Measurements from ENCODE around the gene SRSF7.
"Not testable (repeated sequence)": the region's sequence is repeated elsewhere in the genome, so short reads cannot be mapped to it uniquely, and the experiment has no call there.

SRSF7 gene

DNA sequence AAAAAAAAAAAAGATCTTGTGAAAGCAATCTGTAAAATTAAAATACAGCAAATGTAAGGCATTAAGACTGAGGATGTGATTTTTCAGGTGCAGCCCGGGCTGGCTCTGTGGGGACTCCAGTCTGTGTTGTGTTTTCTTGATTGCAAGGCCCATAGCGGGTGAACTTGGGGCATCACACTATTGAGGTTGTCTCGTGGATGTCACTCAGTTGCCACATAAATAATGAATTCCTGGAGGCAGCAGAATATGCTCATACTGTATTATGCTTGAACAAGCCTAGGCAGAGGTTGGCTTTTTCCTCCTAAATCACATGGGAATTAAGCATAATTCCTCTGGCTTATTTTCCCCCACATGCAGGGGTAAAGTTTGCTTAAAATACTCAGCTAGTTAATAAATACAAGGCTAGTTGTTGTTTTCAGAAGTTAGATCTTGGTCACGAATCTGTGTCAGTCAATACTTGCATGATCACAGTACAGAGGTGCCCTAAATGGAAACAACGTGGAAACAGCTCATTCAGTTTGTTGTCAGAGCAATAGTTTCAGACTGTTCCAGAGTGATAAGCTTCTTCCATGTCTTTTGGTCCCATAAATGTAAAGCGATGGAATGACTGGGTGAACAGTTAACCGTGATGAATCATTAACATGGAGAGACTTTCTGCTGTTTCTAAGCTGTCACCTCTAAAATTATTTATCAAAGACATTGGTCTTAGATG lies 43.2 kb upstream of the SRSF7 start:
- H3K9me3 ChIP-seq (ENCODE audit: insufficient read depth, low read length, severe bottlenecking), result no peaks in the 10 kb centered on the region
- no peak overlapping the region for H3K9ac ChIP-seq (ENCODE audit: low read depth, low read length)
- ATAC-seq (ENCODE audit: insufficient read depth, low read depth) (no peak), DNase-seq (no peak)
- no peak overlapping the region for H3K4me3 ChIP-seq (ENCODE audit: low read depth in 1 of 2, low read length in 2 of 2)
- H3K4me1 ChIP-seq (ENCODE audit: insufficient read depth, low read length), result no peaks in the 10 kb centered on the region
- TF ChIP-seq CTCF (IDR thresholded peaks at IDR 0.05; ENCODE audit: borderline replicate concordance, extremely low read depth, low read length, poor library complexity, severe bottlenecking) (no peak), EZH2 (IDR thresholded peaks at IDR 0.05; ENCODE audit: borderline replicate concordance, low read depth, low read length, severe bottlenecking) (no peak)
- no peaks in the 10 kb centered on the region for H3K36me3 ChIP-seq (ENCODE audit: insufficient read depth, low read length)
- no peaks in the 10 kb centered on the region for H3K79me2 ChIP-seq (ENCODE audit: insufficient read depth, low read length)
- no peak overlapping the region for H2AFZ ChIP-seq (ENCODE audit: low read depth, low read length)
- no peak overlapping the region for H3K27ac ChIP-seq (ENCODE audit: low read length)
- no peak overlapping the region for H3K4me2 ChIP-seq (ENCODE audit: insufficient read depth, low read length)
- no peaks in the 10 kb centered on the region for H4K20me1 ChIP-seq (ENCODE audit: insufficient read depth, low read length)
- no peaks in the 10 kb centered on the region for H3K27me3 ChIP-seq (ENCODE audit: insufficient read depth, low read length, poor library complexity)

- ATAC-seq (ENCODE audit: insufficient read depth, low read depth), result no peak
- Histone ChIP-seq H3K9me3 (ENCODE audit: insufficient read depth, low read length, severe bottlenecking) (no peaks in the 10 kb centered on the region), H3K4me1 (ENCODE audit: insufficient read depth, low read length) (no peaks in the 10 kb centered on the region), H4K20me1 (ENCODE audit: insufficient read depth, low read length) (no peaks in the 10 kb centered on the region), H3K9ac (ENCODE audit: low read depth, low read length) (no peak overlapping the region), H3K79me2 (ENCODE audit: insufficient read depth, low read length) (no peaks in the 10 kb centered on the region), H3K4me2 (ENCODE audit: insufficient read depth, low read length) (no peak overlapping the region), H3K36me3 (ENCODE audit: insufficient read depth, low read length) (no peaks in the 10 kb centered on the region), H2AFZ (ENCODE audit: low read depth, low read length) (no peak overlapping the region), H3K27ac (ENCODE audit: low read length) (no peak overlapping the region), H3K4me3 (ENCODE audit: low read depth in 1 of 2, low read length in 2 of 2) (no peak overlapping the region), H3K27me3 (ENCODE audit: insufficient read depth, low read length, poor library complexity) (no peaks in the 10 kb centered on the region)
- DNase-seq, result no peak
- TF ChIP-seq EZH2 (IDR thresholded peaks at IDR 0.05; ENCODE audit: borderline replicate concordance, low read depth, low read length, severe bottlenecking) (no peak), CTCF (IDR thresholded peaks at IDR 0.05; ENCODE audit: borderline replicate concordance, extremely low read depth, low read length, poor library complexity, severe bottlenecking) (no peak)
Measured at GRCh38 chr2:38793511-38793910, 42.4 kb upstream of the SRSF7 start.

DNA sequence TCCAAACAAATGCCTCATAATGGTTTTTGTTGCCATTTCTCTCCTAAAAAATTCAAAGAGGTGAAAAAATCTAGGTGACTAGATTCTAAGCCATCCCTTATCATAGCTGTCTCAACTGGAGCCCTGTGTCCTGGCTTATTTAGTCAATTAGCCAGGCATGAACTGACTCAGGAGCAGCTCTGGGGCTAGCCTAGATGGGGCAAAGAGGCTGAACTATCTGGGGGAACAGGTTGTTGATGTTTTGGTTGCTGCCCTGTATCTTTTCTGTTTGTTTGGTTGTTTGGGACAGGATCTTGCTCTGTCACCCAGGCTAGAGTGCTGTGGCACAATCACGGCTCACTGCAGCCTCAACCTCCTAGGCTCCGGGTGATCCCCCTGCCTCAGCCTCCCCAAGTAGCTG lies 41.6 kb upstream of the SRSF7 start:
- TF ChIP-seq EZH2 (IDR thresholded peaks at IDR 0.05; ENCODE audit: borderline replicate concordance, low read depth, low read length, severe bottlenecking) (no peak), CTCF (IDR thresholded peaks at IDR 0.05; ENCODE audit: borderline replicate concordance, extremely low read depth, low read length, poor library complexity, severe bottlenecking) (no peak)
- Histone ChIP-seq H2AFZ (ENCODE audit: low read depth, low read length) (no peak overlapping the region), H3K9me3 (ENCODE audit: insufficient read depth, low read length, severe bottlenecking) (no peaks in the 10 kb centered on the region), H3K36me3 (ENCODE audit: insufficient read depth, low read length) (no peaks in the 10 kb centered on the region), H3K27me3 (ENCODE audit: insufficient read depth, low read length, poor library complexity) (no peaks in the 10 kb centered on the region), H3K27ac (ENCODE audit: low read length) (no peak overlapping the region), H3K79me2 (ENCODE audit: insufficient read depth, low read length) (no peaks in the 10 kb centered on the region), H3K9ac (ENCODE audit: low read depth, low read length) (no peak overlapping the region), H3K4me3 (ENCODE audit: low read depth in 1 of 2, low read length in 2 of 2) (no peak overlapping the region), H3K4me2 (ENCODE audit: insufficient read depth, low read length) (no peak overlapping the region), H3K4me1 (ENCODE audit: insufficient read depth, low read length) (no peaks in the 10 kb centered on the region), H4K20me1 (ENCODE audit: insufficient read depth, low read length) (no peaks in the 10 kb centered on the region)
- DNase-seq, result no peak
- no peak for ATAC-seq (ENCODE audit: insufficient read depth, low read depth)

- not testable (repeated sequence) for H3K9ac ChIP-seq (ENCODE audit: low read depth, low read length); H3K9me3 ChIP-seq (ENCODE audit: insufficient read depth, low read length, severe bottlenecking); H3K27ac ChIP-seq (ENCODE audit: low read length); DNase-seq; H3K4me1 ChIP-seq (ENCODE audit: insufficient read depth, low read length); H3K36me3 ChIP-seq (ENCODE audit: insufficient read depth, low read length); H3K79me2 ChIP-seq (ENCODE audit: insufficient read depth, low read length); H3K4me2 ChIP-seq (ENCODE audit: insufficient read depth, low read length); ATAC-seq (ENCODE audit: insufficient read depth, low read depth); H3K27me3 ChIP-seq (ENCODE audit: insufficient read depth, low read length, poor library complexity); H4K20me1 ChIP-seq (ENCODE audit: insufficient read depth, low read length); H3K4me3 ChIP-seq (ENCODE audit: low read depth in 1 of 2, low read length in 2 of 2); H2AFZ ChIP-seq (ENCODE audit: low read depth, low read length)
Measured at GRCh38 chr2:38792321-38792720, 41.2 kb upstream of the SRSF7 start.

Measured in DND-41 (cell line).